HFF-Myc (cell line): ENCODE data around the gene SMC4.

ENCODE experiments used
- DNase-seq: peaks from one replicate; pipeline ENCODE4 v3.0.0-alpha.2; 2011; ENCODE audit warnings: low read depth; ENCODE audit errors: extremely low read depth
- H3K4me3 ChIP-seq: replicated peaks from 2 replicates; pipeline ENCODE4 v1.5.1; 2011; ENCODE audit warnings: low read depth, mild to moderate bottlenecking, control low read depth, low read length
- TF ChIP-seq, protein P1 (sequence below): IDR thresholded peaks from 2 replicates; pipeline ENCODE4 v1.5.1; 2012; ENCODE audit warnings: mild to moderate bottlenecking, low read depth, low read length, control low read depth; ENCODE audit errors: missing control alignments

Gene SMC4

DNA sequence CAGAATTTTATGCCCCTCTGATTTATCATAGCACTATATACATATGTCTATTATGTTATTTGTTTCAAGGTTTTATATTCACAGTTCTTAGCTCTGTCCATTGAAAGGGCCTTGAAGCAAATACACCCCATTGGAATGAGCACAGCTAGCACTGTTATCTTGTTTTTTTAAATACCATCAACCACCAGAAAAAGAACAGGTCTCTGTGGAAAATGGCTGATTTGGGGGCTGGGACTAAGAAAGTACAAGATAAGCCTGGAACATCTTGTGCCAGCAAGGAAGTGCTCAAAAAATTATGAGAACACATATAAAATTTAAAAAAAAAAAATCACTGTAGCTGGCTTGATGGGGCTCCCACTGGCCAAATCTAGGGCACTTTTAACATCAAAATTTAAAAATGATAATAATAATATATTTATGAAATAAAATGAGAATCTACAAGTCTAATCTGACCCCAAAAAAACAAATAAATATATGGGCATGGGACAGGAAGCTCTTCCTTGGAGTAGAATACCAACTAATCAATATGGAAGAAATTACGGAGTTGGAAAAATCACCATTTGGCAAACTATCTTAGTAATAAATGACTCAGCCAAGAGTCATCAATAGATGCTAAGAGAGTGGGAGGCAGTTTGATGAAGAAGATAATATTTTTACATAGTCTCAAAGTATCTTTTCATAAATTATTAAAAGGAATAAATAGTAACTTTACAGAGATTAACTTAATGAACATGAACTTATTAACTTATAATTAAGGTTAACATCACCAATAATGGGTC lies 20.9 kb upstream of the SMC4 start:
- TF ChIP-seq, protein P1, sequence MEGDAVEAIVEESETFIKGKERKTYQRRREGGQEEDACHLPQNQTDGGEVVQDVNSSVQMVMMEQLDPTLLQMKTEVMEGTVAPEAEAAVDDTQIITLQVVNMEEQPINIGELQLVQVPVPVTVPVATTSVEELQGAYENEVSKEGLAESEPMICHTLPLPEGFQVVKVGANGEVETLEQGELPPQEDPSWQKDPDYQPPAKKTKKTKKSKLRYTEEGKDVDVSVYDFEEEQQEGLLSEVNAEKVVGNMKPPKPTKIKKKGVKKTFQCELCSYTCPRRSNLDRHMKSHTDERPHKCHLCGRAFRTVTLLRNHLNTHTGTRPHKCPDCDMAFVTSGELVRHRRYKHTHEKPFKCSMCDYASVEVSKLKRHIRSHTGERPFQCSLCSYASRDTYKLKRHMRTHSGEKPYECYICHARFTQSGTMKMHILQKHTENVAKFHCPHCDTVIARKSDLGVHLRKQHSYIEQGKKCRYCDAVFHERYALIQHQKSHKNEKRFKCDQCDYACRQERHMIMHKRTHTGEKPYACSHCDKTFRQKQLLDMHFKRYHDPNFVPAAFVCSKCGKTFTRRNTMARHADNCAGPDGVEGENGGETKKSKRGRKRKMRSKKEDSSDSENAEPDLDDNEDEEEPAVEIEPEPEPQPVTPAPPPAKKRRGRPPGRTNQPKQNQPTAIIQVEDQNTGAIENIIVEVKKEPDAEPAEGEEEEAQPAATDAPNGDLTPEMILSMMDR, result no peak
- no peak for DNase-seq
- no peak overlapping the region for H3K4me3 ChIP-seq

DNA sequence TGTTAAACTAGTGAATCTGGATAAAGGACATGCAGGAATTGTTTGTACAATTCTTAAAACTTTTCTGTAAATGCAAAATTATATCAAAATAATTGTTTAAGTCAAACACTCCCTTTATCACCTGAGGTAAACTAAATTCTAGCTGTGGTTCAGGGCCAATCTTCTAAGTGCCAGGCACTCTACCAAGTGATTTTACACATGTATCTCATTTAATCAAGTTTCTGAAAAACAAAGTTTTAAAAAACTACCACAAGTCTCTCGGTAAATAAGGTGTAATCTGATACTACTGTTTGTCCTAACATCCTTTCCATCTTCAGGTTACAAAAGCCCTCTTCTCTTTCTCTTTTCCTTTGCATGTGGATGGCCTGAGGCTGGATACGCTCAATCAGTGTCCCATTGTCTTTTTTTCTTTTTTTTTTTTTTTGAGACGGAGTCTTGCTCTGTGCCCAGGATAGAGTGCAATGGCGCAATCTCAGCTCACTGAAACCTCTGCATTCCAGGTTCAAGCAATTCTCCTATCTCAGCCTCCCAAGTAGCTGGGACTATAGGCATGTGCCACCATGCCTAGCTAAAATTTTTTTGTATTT lies 19.7 kb upstream of the SMC4 start:
- TF ChIP-seq, protein P1, result no peak
- no peak for DNase-seq
- H3K4me3 ChIP-seq, result no peak overlapping the region

DNA sequence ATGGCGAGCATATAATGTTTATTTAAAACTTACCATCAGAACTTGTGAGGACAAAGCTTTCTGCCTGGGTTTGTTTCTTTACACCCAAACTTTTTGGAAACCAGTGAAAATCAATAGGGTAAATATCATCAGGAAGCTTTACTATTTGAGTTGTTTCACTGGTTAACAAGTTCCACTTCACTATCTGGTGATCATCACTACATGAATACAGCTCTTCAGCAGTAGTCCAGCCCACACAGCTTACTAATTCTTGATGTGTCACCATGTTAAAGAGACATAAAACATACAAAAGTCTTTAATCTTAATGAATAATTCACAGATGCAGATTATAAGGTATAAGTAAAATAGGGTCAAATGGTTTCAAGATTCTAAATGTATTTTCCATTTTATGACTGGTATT lies 18.0 kb upstream of the SMC4 start:
- DNase-seq, result no peak
- H3K4me3 ChIP-seq, result no peak overlapping the region
- TF ChIP-seq, protein P1, result no peak

DNA sequence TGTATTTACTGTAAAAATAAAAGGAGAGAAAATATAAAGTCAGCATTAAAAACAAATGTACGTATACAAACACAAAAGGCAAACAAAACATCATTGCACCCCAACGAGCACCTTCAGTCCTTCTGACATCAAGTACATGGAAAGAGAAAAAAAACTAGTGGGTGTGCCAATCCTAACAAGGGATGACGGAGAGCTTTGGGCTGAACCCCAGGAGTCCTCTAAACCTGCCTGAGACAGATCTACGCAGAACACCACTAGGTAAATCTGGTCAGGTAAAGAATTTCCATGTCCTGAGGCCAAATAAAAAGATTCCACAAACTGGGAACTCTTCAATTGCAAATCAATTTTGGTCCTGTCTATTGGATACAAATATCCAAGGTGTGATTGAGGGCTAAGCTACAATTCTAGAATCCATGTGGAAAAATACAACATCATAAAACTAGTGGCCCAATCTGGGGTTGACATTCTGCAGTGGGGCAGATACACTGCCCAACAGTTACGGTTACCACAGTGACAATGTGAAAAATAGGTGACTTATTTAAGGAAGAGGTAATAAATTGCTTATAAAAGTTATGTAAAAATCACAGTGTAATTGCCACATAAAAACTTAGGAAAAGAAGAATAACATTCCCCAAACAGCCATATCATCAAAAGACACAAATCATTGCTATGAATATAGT lies 14.7 kb upstream of the SMC4 start:
- no peak for DNase-seq
- no peak overlapping the region for H3K4me3 ChIP-seq
- TF ChIP-seq, protein P1, result no peak

DNA sequence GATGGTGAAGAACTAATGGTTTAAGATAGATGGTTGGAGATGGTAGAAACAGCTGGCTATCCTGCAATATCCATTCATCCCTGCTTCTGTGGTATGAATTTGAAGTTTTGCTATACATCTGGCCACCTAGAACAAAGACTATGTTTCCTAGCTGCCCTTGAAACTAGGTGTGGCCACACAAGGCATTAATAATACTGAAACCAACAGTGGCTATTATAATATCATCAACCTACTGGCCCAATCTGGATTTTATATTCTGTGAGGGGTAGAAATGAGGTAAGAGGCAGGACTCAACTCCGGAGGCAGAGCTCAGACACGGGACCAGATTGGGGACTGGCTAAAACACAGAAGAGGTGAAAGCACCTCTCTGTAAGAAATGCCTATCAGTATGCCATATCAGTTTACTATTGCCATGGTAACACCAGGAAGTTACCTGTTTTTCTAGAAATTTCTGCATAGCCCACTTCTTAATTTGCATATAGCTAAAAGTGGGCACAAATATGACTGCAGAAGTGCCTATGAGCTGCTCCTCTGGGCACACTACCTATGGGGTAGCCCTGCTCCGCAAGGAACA lies 8.8 kb upstream of the SMC4 start:
- TF ChIP-seq, protein P1, result no peak
- no peak for DNase-seq
- H3K4me3 ChIP-seq, result no peak overlapping the region

DNA sequence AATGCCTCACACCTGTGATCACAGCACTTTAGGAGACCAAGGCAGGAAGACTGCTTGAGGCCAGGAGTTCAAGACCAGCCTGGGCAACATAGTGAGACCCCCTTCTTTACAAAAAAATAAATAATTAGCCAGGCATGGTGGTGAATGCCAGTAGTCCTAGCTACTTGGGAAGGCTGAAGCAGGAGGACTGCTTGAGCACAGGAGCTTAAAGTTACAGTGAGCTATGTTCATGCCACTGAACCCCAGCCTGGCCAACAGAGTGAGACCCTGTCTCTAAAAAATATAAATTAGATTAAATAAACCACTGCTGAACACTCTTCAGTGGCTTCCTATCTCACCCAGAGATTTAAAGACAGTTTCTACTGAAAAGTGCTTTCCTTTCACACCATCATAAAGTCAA lies 6.7 kb upstream of the SMC4 start:
- H3K4me3 ChIP-seq, result no peak overlapping the region
- no peak for DNase-seq
- TF ChIP-seq, protein P1, result no peak
